K562 (cell line): ENCODE measurements around the gene FIZ1.

ENCODE experiments used
- ATF2 ChIP-seq: sonication (generic); formaldehyde crosslinking; IDR thresholded peaks from 2 replicates; pipeline ENCODE4 v1.8.1; 2022; ENCODE audit warnings: missing genetic modification reagents
- ETV6 ChIP-seq, 3 experiments: fragments of 150-350 bp in 1 of 3; sonication (generic) in 1 of 3; formaldehyde crosslinking in 1 of 3; IDR thresholded peaks; 2 replicates each; pipeline versions ENCODE4 v1.6.1 to v1.8.0; 2014 to 2022; ENCODE audit warnings: borderline replicate concordance in 2 of 3, low read depth in 2 of 3, antibody characterized with exemption in 1 of 3, low read length in 1 of 3, mild to moderate bottlenecking in 1 of 3, missing genetic modification reagents in 1 of 3
- FOXP1 ChIP-seq: sonication (generic); formaldehyde crosslinking; IDR thresholded peaks from 2 replicates; pipeline ENCODE4 v1.8.0; 2022; ENCODE audit warnings: mild to moderate bottlenecking, missing genetic modification reagents
- ZBTB12 ChIP-seq: fragments of 250-450 bp; sonication (Bioruptor Pico); IDR thresholded peaks from 2 replicates; pipeline ENCODE4 v1.4.0; 2020

GRCh38 chr19:55615543-55616394 lies 16.5 kb upstream of the FIZ1 start:
- TF ChIP-seq ATF2 (CRISPR knock-in tag): no peak
- no peak for TF ChIP-seq ZBTB12 (CRISPR knock-in tag)
- no peak for TF ChIP-seq FOXP1 (CRISPR knock-in tag)
- TF ChIP-seq ETV6 (IDR thresholded peaks at IDR 0.05; ENCODE audit: borderline replicate concordance in 1 of 2, low read depth in 2 of 2, low read length in 1 of 2): no peak
- TF ChIP-seq ETV6 (CRISPR knock-in tag; IDR thresholded peaks at IDR 0.05; ENCODE audit: borderline replicate concordance): no peak
